ENCODE data around the gene VSTM4. TPM values are rescaled to one million over a fixed set of nuclear protein-coding genes. Genes with fewer than 3 reads are reported as not detected.

Gene VSTM4
- total and polyA plus RNA-seq, 9 of the 15 experiments (the other 6 are each of a cell fraction or from before 2014, with no cell fraction given) = 1.0 to 7.9 (median 3.0) TPM

- TF ChIP-seq MGA (IDR thresholded peaks at IDR 0.05) (peak; percentile 56), GTF2F1 (IDR thresholded peaks at IDR 0.05; ENCODE audit: low read depth, low read length) (0 out of 2 replicates have a peak, but pooled peaks have one; percentile 62), BCOR (IDR thresholded peaks at IDR 0.05) (no peak), HIVEP1 (CRISPR knock-in tag; IDR thresholded peaks at IDR 0.05) (no peak), ZNF778 (CRISPR knock-in tag; IDR thresholded peaks at IDR 0.05) (no peak), CSDE1 (IDR thresholded peaks at IDR 0.05) (no peak), RFX5 (IDR thresholded peaks at IDR 0.05; ENCODE audit: low read depth, low read length) (no peak), ZNF347 (CRISPR knock-in tag; IDR thresholded peaks at IDR 0.05; ENCODE audit: low read depth) (no peak), ZNF561 (CRISPR knock-in tag; conservative IDR thresholded peaks at IDR 0.05) (no peak), FOXK1 (CRISPR knock-in tag; IDR thresholded peaks at IDR 0.05; ENCODE audit: borderline replicate concordance) (0 out of 2 replicates have a peak, but pooled peaks have one; percentile 30), ETS1 (conservative IDR thresholded peaks at IDR 0.05; ENCODE audit: control insufficient read depth, low read depth, low read length) (no peak), CBFA2T3 (IDR thresholded peaks at IDR 0.05) (peak; percentile 86), ZNF197 (CRISPR knock-in tag; IDR thresholded peaks at IDR 0.05; ENCODE audit: low read depth) (no peak), DPF2 (IDR thresholded peaks at IDR 0.05) (peak; percentile 94), HMBOX1 (IDR thresholded peaks at IDR 0.05) (peak; percentile 54; the same call in 1 of the 2 replicates), NFE2 (IDR thresholded peaks at IDR 0.05; ENCODE audit: low read depth) (peak; percentile 82), MCM5 (IDR thresholded peaks at IDR 0.05; ENCODE audit: low read depth) (no peak)
Measured at GRCh38 chr10:49161411-49161997, 46.2 kb upstream of the VSTM4 start (continued).
